GM23338 (cell line): ENCODE data around the gene TAC3. TPM values are rescaled to one million over a fixed set of nuclear protein-coding genes. Genes with fewer than 3 reads are reported as not detected.

Experiments
- ATAC-seq: fragments of 200-7000 bp; cut with Tn5 transposase; 3 replicates; pipeline ENCODE4 v1.9.1; 2020
- DNase-seq: peaks from one replicate; pipeline ENCODE4 v3.0.0-alpha.2; 2015; ENCODE audit warnings: low spot score
- H2AFZ ChIP-seq: fragments of 200-600 bp; sonication (generic); 2 replicates; pipeline ENCODE4 v1.8.0; 2016; ENCODE audit warnings: antibody characterized with exemption, mild to moderate bottlenecking, moderate library complexity
- H3F3A ChIP-seq: fragments of 200-600 bp; sonication (generic); replicated peaks from 2 replicates; pipeline ENCODE4 v1.8.0; 2017; ENCODE audit warnings: antibody characterized with exemption, mixed run types, low read depth
- H3K27ac ChIP-seq: fragments of 200-600 bp; sonication (generic); 2 replicates; pipeline ENCODE4 v1.6.1; 2016; ENCODE audit warnings: low read depth
- H3K27me3 ChIP-seq: fragments of 200-600 bp; sonication (generic); 2 replicates; pipeline ENCODE4 v1.8.0; 2016; ENCODE audit warnings: mild to moderate bottlenecking, mixed run types, moderate library complexity; ENCODE audit not compliant: insufficient read depth
- H3K36me3 ChIP-seq: fragments of 200-600 bp; sonication (generic); 2 replicates; pipeline ENCODE4 v1.8.0; 2016; ENCODE audit warnings: mild to moderate bottlenecking; ENCODE audit not compliant: insufficient read depth
- H3K4me1 ChIP-seq: fragments of 200-600 bp; sonication (generic); 2 replicates; pipeline ENCODE4 v1.8.0; 2016; ENCODE audit warnings: mild to moderate bottlenecking, moderate library complexity; ENCODE audit not compliant: insufficient read depth
- H3K4me2 ChIP-seq: fragments of 200-600 bp; sonication (generic); 2 replicates; pipeline ENCODE4 v1.7.1; 2017; ENCODE audit warnings: mixed run types
- H3K4me3 ChIP-seq: fragments of 200-600 bp; sonication (generic); 2 replicates; pipeline ENCODE4 v1.6.1; 2016; ENCODE audit warnings: mixed run types
- H3K79me2 ChIP-seq: fragments of 200-600 bp; sonication (generic); replicated peaks from 2 replicates; pipeline ENCODE4 v1.8.0; 2017; ENCODE audit warnings: mild to moderate bottlenecking; ENCODE audit not compliant: insufficient read depth
- H3K9me2 ChIP-seq: fragments of 200-600 bp; sonication (generic); 2 replicates; pipeline ENCODE4 v1.8.0; 2017; ENCODE audit not compliant: insufficient read depth
- H4K20me1 ChIP-seq: fragments of 200-600 bp; sonication (generic); replicated peaks from 2 replicates; pipeline ENCODE4 v1.8.0; 2017; ENCODE audit warnings: mild to moderate bottlenecking; ENCODE audit not compliant: insufficient read depth
- H3K27ac Mint-ChIP-seq: 2 replicates; pipeline ENCODE4 v1.8.0; 2020; ENCODE audit warnings: inconsistent platforms, mild to moderate bottlenecking, moderate library complexity, mixed read lengths
- H3K27me3 Mint-ChIP-seq: 3 replicates; pipeline ENCODE4 v1.8.0; 2022; ENCODE audit warnings: low read depth, mild to moderate bottlenecking, moderate library complexity, mixed read lengths, inconsistent platforms; ENCODE audit not compliant: insufficient read depth, poor library complexity
- H3K36me3 Mint-ChIP-seq: 3 replicates; pipeline ENCODE4 v1.8.0; 2021; ENCODE audit warnings: low read depth, mild to moderate bottlenecking, inconsistent platforms, moderate library complexity, mixed read lengths
- H3K4me1 Mint-ChIP-seq: 3 replicates; pipeline ENCODE4 v1.8.0; 2020; ENCODE audit warnings: mild to moderate bottlenecking, inconsistent platforms, mixed read lengths
- H3K4me3 Mint-ChIP-seq: 3 replicates; pipeline ENCODE4 v1.8.0; 2021; ENCODE audit warnings: moderate library complexity, mild to moderate bottlenecking, inconsistent platforms, mixed read lengths
- H3K9me3 Mint-ChIP-seq: 3 replicates; pipeline ENCODE4 v1.8.0; 2020; ENCODE audit warnings: moderate library complexity, mild to moderate bottlenecking, inconsistent platforms, mixed read lengths
- CREB1 ChIP-seq: fragments of 250-450 bp; sonication (Bioruptor Pico); IDR thresholded peaks from 2 replicates; pipeline ENCODE4 v1.5.0; 2020; ENCODE audit warnings: low read depth, mild to moderate bottlenecking, moderate library complexity
- CTCF ChIP-seq, 2 experiments: fragments of 200-600 bp in 1 of 2; sonication (generic) in 1 of 2; conservative IDR thresholded peaks; 2 replicates each; pipeline versions ENCODE4 v1.5.1 to v1.6.1; 2016 to 2017; ENCODE audit warnings: antibody characterized with exemption in 2 of 2, low read depth in 2 of 2, mild to moderate bottlenecking in 2 of 2, moderate library complexity in 1 of 2
- EZH2 ChIP-seq: fragments of 200-600 bp; sonication (generic); IDR thresholded peaks from one replicate; pipeline ENCODE4 v1.8.0; 2017; ENCODE audit warnings: antibody characterized with exemption, mild to moderate bottlenecking, low read depth; ENCODE audit not compliant: unreplicated experiment
- EZH2phosphoT487 ChIP-seq: fragments of 200-600 bp; sonication (generic); IDR thresholded peaks from one replicate; pipeline ENCODE4 v1.8.1; 2018; ENCODE audit warnings: antibody characterized with exemption; ENCODE audit not compliant: unreplicated experiment
- JUNB ChIP-seq: IDR thresholded peaks from one replicate; pipeline ENCODE4 v1.6.1; 2016; ENCODE audit warnings: antibody characterized with exemption; ENCODE audit not compliant: unreplicated experiment
- NANOG ChIP-seq: IDR thresholded peaks from 2 replicates; pipeline ENCODE4 v1.6.1; 2016; ENCODE audit warnings: antibody characterized with exemption, borderline replicate concordance
- POLR2AphosphoS5 ChIP-seq: IDR thresholded peaks from 2 replicates; pipeline ENCODE4 v1.6.1; 2016; ENCODE audit warnings: antibody characterized with exemption, low read depth
- REST ChIP-seq: IDR thresholded peaks from one replicate; pipeline ENCODE4 v1.6.1; 2018; ENCODE audit warnings: antibody characterized with exemption; ENCODE audit not compliant: unreplicated experiment
- STAT1 ChIP-seq: IDR thresholded peaks from one replicate; pipeline ENCODE4 v1.6.1; 2016; ENCODE audit warnings: antibody characterized with exemption; ENCODE audit not compliant: unreplicated experiment
- ZNF114 ChIP-seq: fragments of 250-450 bp; sonication (Bioruptor Pico); IDR thresholded peaks from 2 replicates; pipeline ENCODE4 v1.5.0; 2020; ENCODE audit warnings: mild to moderate bottlenecking, moderate library complexity
- ZNF331 ChIP-seq: fragments of 250-450 bp; sonication (Bioruptor Pico); IDR thresholded peaks from 2 replicates; pipeline ENCODE4 v1.5.0; 2020; ENCODE audit warnings: low read depth, mild to moderate bottlenecking, moderate library complexity
- polyA plus RNA-seq: library from polyadenylated mRNA; unstranded; fragments of >200 nt; fragmentation: Nextera tagmentation; extraction: Ambion mirVana; gene quantifications from 2 replicates; pipeline ENCODE4 v1.2.1, GENCODE V29; 2016
- total RNA-seq: library from RNA; depleted of rRNA; stranded (reverse); fragments of >200 nt; shearing (Covaris generic); gene quantifications from 2 replicates; pipeline ENCODE4 v1.2.3, GENCODE V29; 2014
- TF ChIP-seq, protein P1 (sequence below): IDR thresholded peaks from 2 replicates; pipeline ENCODE4 v1.6.1; 2016; ENCODE audit warnings: antibody characterized with exemption
- TF ChIP-seq, protein P2 (sequence below): fragments of 250-450 bp; sonication (Bioruptor Pico); IDR thresholded peaks from 2 replicates; pipeline ENCODE4 v1.5.0; 2020; ENCODE audit warnings: mild to moderate bottlenecking, moderate library complexity

The TAC3 gene
- total and polyA plus RNA-seq, 2 experiments from 2014 or later: 11.9 to 35.1 TPM

- no peak for DNase-seq
- TF ChIP-seq EZH2 (no peak), NANOG (no peak), CTCF (conservative IDR thresholded peaks at IDR 0.05; ENCODE audit: low read depth in 2 of 2) (no peak), ZNF114 (CRISPR knock-in tag) (no peak), REST (no peak), JUNB (no peak), STAT1 (no peak), EZH2phosphoT487 (no peak), ZNF331 (CRISPR knock-in tag) (no peak), CREB1 (no peak), POLR2AphosphoS5 (no peak)
- TF ChIP-seq, protein P1, sequence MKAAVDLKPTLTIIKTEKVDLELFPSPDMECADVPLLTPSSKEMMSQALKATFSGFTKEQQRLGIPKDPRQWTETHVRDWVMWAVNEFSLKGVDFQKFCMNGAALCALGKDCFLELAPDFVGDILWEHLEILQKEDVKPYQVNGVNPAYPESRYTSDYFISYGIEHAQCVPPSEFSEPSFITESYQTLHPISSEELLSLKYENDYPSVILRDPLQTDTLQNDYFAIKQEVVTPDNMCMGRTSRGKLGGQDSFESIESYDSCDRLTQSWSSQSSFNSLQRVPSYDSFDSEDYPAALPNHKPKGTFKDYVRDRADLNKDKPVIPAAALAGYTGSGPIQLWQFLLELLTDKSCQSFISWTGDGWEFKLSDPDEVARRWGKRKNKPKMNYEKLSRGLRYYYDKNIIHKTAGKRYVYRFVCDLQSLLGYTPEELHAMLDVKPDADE: no peak
- TF ChIP-seq, protein P2, sequence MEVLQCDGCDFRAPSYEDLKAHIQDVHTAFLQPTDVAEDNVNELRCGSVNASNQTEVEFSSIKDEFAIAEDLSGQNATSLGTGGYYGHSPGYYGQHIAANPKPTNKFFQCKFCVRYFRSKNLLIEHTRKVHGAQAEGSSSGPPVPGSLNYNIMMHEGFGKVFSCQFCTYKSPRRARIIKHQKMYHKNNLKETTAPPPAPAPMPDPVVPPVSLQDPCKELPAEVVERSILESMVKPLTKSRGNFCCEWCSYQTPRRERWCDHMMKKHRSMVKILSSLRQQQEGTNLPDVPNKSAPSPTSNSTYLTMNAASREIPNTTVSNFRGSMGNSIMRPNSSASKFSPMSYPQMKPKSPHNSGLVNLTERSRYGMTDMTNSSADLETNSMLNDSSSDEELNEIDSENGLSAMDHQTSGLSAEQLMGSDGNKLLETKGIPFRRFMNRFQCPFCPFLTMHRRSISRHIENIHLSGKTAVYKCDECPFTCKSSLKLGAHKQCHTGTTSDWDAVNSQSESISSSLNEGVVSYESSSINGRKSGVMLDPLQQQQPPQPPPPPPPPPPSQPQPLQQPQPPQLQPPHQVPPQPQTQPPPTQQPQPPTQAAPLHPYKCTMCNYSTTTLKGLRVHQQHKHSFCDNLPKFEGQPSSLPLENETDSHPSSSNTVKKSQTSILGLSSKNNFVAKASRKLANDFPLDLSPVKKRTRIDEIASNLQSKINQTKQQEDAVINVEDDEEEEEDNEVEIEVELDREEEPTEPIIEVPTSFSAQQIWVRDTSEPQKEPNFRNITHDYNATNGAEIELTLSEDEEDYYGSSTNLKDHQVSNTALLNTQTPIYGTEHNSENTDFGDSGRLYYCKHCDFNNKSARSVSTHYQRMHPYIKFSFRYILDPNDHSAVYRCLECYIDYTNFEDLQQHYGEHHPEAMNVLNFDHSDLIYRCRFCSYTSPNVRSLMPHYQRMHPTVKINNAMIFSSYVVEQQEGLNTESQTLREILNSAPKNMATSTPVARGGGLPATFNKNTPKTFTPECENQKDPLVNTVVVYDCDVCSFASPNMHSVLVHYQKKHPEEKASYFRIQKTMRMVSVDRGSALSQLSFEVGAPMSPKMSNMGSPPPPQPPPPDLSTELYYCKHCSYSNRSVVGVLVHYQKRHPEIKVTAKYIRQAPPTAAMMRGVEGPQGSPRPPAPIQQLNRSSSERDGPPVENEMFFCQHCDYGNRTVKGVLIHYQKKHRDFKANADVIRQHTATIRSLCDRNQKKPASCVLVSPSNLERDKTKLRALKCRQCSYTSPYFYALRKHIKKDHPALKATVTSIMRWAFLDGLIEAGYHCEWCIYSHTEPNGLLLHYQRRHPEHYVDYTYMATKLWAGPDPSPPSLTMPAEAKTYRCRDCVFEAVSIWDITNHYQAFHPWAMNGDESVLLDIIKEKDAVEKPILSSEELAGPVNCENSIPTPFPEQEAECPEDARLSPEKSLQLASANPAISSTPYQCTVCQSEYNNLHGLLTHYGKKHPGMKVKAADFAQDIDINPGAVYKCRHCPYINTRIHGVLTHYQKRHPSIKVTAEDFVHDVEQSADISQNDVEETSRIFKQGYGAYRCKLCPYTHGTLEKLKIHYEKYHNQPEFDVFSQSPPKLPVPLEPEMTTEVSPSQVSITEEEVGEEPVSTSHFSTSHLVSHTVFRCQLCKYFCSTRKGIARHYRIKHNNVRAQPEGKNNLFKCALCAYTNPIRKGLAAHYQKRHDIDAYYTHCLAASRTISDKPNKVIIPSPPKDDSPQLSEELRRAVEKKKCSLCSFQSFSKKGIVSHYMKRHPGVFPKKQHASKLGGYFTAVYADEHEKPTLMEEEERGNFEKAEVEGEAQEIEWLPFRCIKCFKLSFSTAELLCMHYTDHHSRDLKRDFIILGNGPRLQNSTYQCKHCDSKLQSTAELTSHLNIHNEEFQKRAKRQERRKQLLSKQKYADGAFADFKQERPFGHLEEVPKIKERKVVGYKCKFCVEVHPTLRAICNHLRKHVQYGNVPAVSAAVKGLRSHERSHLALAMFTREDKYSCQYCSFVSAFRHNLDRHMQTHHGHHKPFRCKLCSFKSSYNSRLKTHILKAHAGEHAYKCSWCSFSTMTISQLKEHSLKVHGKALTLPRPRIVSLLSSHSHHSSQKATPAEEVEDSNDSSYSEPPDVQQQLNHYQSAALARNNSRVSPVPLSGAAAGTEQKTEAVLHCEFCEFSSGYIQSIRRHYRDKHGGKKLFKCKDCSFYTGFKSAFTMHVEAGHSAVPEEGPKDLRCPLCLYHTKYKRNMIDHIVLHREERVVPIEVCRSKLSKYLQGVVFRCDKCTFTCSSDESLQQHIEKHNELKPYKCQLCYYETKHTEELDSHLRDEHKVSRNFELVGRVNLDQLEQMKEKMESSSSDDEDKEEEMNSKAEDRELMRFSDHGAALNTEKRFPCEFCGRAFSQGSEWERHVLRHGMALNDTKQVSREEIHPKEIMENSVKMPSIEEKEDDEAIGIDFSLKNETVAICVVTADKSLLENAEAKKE (CRISPR knock-in tag): no peak
- H3K27ac Mint-ChIP-seq: no peak overlapping the region
Observed at GRCh38 chr12:57040211-57040610, 23.9 kb upstream of the TAC3 start.

More at GRCh38 chr12:57040211-57040610, 23.9 kb upstream of the TAC3 start:
- peaks cover 5% of the 10 kb centered on the region for H3K4me1 Mint-ChIP-seq
- Histone ChIP-seq H3K4me3 (no peak overlapping the region), H3K4me1 (no peaks in the 10 kb centered on the region), H3K36me3 (no peaks in the 10 kb centered on the region), H3K9me2 (peaks cover 10% of the 10 kb centered on the region; the same call in 1 of the 2 replicates), H3K79me2 (no peaks in the 10 kb centered on the region), H3K27ac (no peak overlapping the region), H3K4me2 (no peak overlapping the region), H4K20me1 (no peaks in the 10 kb centered on the region), H3K27me3 (no peaks in the 10 kb centered on the region), H3F3A (no peaks in the 10 kb centered on the region), H2AFZ (no peak overlapping the region)
- no peaks in the 10 kb centered on the region for H3K36me3 Mint-ChIP-seq
- H3K9me3 Mint-ChIP-seq: no peaks in the 10 kb centered on the region
- H3K4me3 Mint-ChIP-seq: no peak overlapping the region
- no peak for ATAC-seq
- H3K27me3 Mint-ChIP-seq: peaks cover 5% of the 10 kb centered on the region
